ENCODE data around the gene VTI1A.

GRCh38 chr10:112466802-112467201, 19.8 kb downstream of the VTI1A start:
- TF ChIP-seq RBM17 (IDR thresholded peaks at IDR 0.05; ENCODE audit: borderline replicate concordance, low read depth, low read length) (no peak), KAT7 (CRISPR knock-in tag; IDR thresholded peaks at IDR 0.05; ENCODE audit: borderline replicate concordance) (no peak), PTBP1 (IDR thresholded peaks at IDR 0.05; ENCODE audit: low read depth, low read length) (no peak), CXXC5 (CRISPR knock-in tag; IDR thresholded peaks at IDR 0.05) (no peak), USF2 (CRISPR knock-in tag; IDR thresholded peaks at IDR 0.05) (no peak)

All from K562 (cell line).